Hematopoietic multipotent progenitor cell treated with erythropoietin and hydrocortisone succinate and interleukin-3 and kit ligand, for 4 days (in vitro differentiated cells): ENCODE data around the gene SPACDR.
"Not testable (repeated sequence)": the region's sequence is repeated elsewhere in the genome, so short reads cannot be mapped to it uniquely, and the experiment has no call there.

Experiments used
- DNase-seq: peaks from one replicate; pipeline ENCODE4 v3.0.0-alpha.2; 2015

The SPACDR gene

GRCh38 chr7:100464210-100464660 is at the start of gene SPACDR:
Gene SPACDR (minus strand): TSS chr7:100464260. CDS start chr7:100464025, 235 bp downstream.
- no peak for DNase-seq

- DNase-seq, result peak; percentile 71
Observed at GRCh38 chr7:100513212-100513810, 49.3 kb upstream of the SPACDR start.

DNA sequence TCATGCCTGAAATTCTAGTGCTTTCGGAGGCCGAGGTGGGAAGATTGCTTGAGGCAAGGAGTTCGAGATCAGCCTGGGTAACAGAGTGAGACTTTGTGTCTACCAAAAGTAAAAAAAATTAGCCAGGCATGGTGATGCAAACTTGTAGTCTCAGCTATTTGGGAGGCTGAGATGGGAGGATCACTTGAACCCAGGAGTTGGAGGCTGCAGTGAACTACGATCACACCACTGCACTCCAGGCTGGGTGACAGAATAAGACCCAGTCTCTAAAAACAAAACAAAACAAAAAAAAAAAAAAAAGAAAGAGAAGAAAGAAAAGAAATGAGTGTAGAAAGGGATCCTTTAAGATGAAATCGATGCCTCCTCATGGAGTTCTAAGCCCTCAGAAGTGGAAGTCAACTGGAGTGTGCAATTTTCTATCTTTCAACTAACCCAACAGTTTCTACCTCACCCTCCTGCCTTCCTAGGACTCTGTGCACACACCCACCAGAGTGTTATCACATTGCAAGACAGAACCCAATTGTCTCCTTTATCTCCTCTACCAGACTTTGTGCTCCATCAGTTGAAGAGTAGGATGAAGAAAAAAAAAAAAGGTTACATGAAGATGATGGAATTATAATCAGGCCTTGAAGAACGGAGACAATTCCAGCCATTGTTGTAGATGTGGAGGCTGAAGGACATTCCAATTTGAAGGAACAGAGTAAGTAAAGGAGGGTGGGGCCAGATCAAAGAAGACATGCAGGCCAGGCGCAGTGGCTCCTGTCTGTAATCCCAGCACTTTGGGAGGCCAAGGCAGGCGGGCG is 46.6 kb upstream of the SPACDR start:
- DNase-seq, result peak; percentile 96

DNA sequence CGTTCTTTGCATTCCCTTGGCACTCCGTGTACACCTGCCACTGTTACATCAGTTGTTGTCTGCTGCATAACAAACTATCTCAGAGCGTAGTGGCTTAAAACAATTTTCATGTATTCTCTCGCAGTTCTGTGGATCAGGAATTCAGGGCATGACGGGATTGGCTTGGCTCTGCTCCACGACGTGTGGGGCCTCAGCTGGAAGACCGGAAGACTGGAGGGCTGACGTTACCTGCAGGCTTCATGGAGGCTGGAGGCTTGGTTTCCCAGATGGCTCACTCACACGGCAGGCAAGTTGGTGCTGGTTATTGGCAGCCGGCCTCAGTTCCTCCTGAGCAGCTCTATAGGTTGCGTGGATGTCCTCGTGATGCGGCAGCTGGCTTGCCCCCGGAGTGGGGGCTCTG is 45.2 kb upstream of the SPACDR start:
- no peak for DNase-seq

GRCh38 chr7:100506356-100506923 is 42.4 kb upstream of the SPACDR start:
- peak; percentile 56 for DNase-seq

GRCh38 chr7:100504887-100505611 is 41.0 kb upstream of the SPACDR start:
- DNase-seq, result no peak

DNA sequence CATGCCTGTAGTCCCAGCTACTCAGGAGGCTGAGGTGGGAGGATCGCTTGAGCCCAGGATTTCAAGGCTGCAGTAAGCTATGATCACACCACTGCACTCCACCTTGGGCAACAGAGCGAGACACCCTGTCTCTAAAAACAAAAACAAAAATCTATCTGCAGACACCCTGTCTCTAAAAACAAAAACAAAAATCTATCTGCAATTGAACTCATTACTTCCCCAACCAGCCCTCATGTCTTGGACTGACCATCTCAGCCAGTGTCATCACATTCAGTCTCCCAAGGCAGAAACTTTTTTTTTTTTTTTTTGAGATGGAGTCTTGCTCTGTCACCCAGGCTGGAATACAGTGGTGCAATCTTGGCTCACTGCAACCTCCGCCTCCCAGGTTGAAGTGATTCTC is 40.0 kb upstream of the SPACDR start:
- DNase-seq, result not testable (repeated sequence)

- DNase-seq, result not testable (repeated sequence)
Observed at GRCh38 chr7:100500743-100501142, 36.7 kb upstream of the SPACDR start.

- no peak for DNase-seq
Observed at GRCh38 chr7:100496509-100496908, 32.4 kb upstream of the SPACDR start.

- DNase-seq, result peak; percentile 77
Observed at GRCh38 chr7:100493476-100494264, 29.6 kb upstream of the SPACDR start.

DNA sequence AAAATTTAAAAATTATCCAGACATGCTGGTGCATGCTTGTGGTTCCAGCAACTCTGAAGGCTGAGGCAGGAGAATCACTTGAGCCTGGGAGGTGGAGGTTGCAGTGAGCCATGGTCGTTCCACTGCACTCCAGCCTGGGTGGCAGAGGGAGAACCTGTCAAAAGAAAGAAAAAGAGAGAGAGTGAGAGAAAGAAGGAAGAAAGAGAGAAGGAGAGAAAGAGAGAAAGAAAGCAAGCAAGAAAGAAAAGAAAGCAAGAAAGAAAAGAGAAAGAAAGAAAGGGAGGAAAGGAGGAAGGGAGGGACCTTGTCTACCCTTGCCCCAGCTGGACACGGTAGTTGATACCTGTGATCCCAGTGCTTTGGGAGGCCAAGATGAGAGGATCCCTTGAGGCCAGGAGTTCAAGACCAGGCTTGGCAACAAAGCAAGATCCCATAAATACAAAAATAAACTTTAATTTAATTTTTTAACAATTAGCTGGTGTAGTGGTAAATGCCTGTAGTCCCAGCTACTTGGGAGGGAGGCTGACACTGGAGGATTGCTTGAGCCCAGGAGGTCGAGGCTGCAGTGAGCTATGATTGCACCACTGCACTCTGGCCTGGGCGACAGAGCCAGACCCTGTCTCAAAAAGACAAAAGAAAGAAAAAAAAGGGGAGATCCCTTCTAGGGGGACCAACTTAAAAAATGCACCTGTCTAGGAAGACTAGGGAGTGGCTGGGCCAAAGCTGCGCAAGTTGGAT is 28.8 kb upstream of the SPACDR start:
- DNase-seq, result no peak

DNA sequence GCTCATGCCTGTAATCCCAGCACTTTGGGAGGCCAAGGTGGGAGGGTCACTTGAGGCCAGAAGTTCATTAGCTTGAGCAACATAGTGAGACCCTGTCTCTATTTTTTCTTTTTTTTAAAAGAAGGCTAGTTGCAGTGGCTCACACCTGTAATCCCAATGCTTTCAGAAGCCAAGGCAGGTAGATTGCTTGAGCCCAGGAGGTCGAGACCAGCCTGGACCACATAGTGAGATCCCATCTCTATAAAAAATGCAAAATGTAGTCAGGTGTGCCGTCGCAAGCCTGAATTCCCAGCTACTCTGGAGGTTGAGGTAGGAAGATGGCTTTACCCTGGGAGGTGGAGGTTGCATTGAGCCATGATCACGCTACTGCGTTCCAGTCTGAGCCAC is 27.1 kb upstream of the SPACDR start:
- no peak for DNase-seq

DNA sequence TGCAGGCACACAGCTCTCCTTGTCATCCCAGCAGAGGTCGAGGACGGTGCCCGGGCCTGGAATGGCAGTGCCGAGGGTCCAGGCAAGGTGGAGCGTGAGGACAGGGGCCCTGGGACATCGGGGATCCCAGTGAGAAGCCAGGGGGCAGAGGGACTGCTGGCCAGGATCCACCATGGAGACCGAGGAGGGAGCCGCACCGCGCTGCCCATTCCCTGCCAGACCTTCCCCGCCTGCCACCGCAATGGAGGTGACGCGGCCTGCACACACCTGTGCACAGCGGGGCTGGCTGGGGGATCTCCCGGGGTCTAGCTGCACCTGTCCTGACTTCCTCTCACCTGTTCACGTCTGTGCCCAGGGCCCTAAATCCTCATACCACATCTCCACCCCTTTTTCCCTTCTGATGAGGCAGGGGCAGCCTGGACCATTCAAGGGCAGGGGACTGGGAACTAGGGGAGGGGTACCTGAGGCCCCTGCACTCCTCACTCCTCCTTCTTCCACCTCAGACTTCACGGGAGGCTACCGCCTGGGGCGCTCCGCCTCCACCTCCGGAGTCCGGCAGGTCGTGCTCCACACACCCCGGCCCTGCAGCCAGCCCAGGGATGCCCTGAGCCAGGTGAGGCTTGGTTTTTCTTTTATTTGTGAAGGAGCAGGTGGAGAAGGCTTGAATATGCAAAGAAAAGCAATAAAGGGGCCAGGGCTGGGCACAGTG is 26.6 kb upstream of the SPACDR start:
- DNase-seq, result no peak

DNA sequence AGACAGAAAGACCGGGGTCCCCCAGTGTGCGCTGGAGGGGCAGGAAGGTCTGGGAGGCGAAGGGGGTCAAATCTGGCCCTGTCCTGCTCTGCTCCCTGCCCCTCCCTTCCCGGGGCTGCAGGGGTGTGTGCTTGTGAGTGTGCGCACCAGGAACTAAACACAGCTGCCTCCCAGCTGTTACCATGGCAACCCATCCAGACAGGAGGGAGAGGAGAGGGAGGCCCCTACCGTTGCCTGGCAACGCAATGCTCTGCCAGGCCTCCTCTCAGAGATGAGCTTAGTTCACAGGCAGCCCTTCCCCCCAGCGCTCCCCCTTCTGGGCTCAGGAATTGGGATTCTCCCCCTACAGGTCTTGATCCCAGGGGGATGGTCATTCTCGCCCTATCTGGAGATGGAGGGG is 25.8 kb upstream of the SPACDR start:
- DNase-seq, result peak; percentile 91

- DNase-seq, result no peak
Observed at GRCh38 chr7:100489121-100489520, 25.1 kb upstream of the SPACDR start.

GRCh38 chr7:100488333-100489095 is 24.5 kb upstream of the SPACDR start:
- no peak for DNase-seq

DNA sequence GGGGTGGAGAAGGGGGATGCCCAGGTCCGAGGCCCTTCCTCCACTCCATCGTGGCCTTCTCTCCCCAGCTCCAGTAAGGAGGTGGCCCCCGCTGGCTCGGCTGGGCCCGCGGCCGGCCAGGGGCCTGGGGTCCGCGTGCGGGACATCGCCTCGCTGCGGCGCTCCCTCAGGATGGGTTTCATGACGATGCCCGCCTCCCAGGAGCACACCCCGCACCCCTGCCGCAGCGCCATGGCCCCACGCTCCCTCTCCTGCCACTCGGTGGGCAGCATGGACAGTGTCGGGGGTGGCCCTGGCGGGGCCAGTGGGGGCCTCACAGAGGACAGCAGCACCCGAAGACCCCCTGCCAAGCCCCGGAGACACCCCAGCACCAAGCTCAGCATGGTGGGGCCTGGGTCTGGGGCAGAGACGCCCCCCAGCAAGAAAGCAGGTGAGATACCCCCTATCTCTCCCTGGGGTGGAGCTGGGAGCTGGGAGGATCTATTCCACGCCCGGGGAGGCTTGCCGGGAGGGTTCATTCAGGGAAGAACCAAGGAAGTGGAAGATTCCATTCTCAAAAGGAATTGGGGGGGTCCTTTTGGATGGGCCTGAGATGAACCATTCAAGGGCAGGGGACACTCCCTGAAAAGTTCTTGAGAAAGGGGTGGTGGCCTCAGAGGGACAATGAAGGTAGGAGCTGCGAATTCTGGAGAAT is 22.8 kb upstream of the SPACDR start:
- DNase-seq, result no peak

- no peak for DNase-seq
Observed at GRCh38 chr7:100486111-100486636, 22.1 kb upstream of the SPACDR start.

- DNase-seq, result no peak
Observed at GRCh38 chr7:100485471-100485876, 21.4 kb upstream of the SPACDR start.

DNA sequence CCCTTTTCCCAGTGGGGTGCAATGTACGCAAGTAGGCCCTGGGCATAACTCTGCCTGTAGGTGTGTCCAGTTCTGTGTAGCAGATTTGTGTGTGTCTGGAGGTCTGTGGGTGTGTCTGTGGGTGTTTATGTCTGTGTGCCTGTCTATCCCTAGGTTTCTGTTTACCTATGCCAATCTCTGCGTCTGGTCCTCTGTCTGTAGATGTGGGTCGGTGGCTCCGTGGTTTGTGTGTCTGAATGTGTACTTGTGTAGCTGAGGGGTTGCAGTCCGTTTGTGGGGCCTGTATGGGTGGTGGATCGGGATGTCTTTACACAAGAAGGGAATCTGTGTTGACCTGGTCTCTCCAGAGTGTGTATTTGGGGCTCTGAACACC is 20.6 kb upstream of the SPACDR start:
- DNase-seq, result no peak
